GM12891 (cell line): ENCODE measurements around the gene SECISBP2.

ENCODE experiments used
- PAX5 ChIP-seq: IDR thresholded peaks from 2 replicates; pipeline ENCODE4 v1.6.1; 2011; ENCODE audit warnings: low read length, moderate library complexity, mild to moderate bottlenecking; ENCODE audit not compliant: insufficient read depth, severe bottlenecking
- POLR2A ChIP-seq: IDR thresholded peaks from 2 replicates; pipeline ENCODE4 v1.6.1; 2011; ENCODE audit warnings: low read depth, low read length, control low read depth
- POLR2AphosphoS5 ChIP-seq: IDR thresholded peaks from 2 replicates; pipeline ENCODE4 v1.6.1; 2011; ENCODE audit warnings: low read depth, low read length, control low read depth
- POU2F2 ChIP-seq: IDR thresholded peaks from 2 replicates; pipeline ENCODE4 v1.6.1; 2011; ENCODE audit warnings: low read depth, mild to moderate bottlenecking, control low read depth, low read length, moderate library complexity
- SPI1 ChIP-seq: IDR thresholded peaks from 2 replicates; pipeline ENCODE4 v1.6.1; 2011; ENCODE audit warnings: low read depth, low read length, control low read depth
- TAF1 ChIP-seq: IDR thresholded peaks from 2 replicates; pipeline ENCODE4 v1.6.1; 2011; ENCODE audit warnings: low read depth, low read length, control low read depth

DNA sequence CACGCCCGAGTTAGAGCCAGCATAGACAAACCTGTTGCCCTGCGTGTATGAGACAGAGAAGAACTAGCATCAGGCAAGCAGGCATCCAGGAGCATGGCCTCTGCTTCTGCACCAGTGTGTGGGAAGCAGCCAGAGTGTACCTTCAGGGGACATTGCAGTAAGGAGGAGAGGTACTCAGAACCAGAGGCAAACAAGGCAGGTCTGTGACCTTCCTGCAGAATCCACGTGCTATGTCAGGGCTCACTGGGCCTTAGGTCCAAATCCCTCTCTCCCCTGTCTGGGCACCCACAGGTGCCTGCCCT is 63.0 kb downstream of the SECISBP2 start:
- no peak for TF ChIP-seq POLR2AphosphoS5
- no peak for TF ChIP-seq POLR2A
- TF ChIP-seq POU2F2, result no peak
- TF ChIP-seq TAF1, result no peak
- no peak for TF ChIP-seq SPI1
- no peak for TF ChIP-seq PAX5
